ENCODE data around the gene TBL1X. TPM values are rescaled to one million over a fixed set of nuclear protein-coding genes. Genes with fewer than 3 reads are reported as not detected.
"Not testable (repeated sequence)": the region's sequence is repeated elsewhere in the genome, so short reads cannot be mapped to it uniquely, and the experiment has no call there.

The TBL1X gene
- total RNA-seq, 2 donors from 2014 or later: 25.5 to 49.3 TPM

DNA sequence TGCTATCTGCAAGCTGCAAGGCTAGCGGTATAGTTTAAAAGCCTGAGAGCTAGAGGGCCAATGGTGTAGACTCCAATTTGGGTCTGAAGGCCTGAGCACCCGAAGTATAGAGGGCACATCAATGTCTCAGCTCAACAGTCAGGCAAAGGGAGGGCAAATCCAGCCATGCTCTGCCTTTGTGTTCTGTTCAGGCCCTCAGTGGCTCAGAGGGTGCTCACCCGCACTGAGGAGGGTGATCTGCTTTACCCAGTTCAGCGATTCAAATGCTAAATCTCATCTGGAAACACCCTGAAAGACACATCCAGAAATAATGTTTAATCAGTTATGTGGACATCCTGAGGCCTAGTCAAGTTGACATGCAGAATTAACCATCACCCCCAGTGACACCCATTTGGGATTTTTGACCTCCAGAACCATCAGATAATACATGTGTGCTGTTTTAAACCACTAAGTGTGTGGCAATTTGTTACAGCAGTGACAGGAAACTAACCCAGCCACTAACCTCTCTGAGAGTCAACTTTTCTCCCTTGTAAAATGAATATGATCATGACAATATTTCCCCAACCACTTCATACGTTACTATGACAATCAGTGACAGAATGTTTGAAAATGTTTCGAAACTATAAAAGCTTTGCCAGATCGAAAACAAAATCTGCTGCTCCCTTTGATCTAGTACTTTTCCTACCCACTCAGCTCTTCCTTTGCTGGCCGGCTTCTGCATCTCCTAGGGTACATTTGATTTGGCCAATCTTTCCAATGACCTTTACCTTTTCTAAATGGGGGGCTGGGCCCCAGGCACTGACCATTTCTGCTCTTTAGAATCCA, 8.4 kb upstream of the TBL1X start:
- intact Hi-C loops (cut with DNase I): no loop called here
- DNase-seq (ENCODE audit: low spot score): no peak

- DNase-seq (ENCODE audit: low spot score); intact Hi-C loops (cut with DNase I): not testable (repeated sequence)
These were observed 6.8 kb upstream of the TBL1X start for GRCh38 chrX:9458034-9458433.

GRCh38 chrX:9458516-9459078, 6.3 kb upstream of the TBL1X start:
- intact Hi-C loops (cut with DNase I): no loop called here
- DNase-seq (ENCODE audit: low spot score): no peak

- intact Hi-C loops (cut with DNase I): no loop called here
- DNase-seq (ENCODE audit: low spot score): no peak
These were observed 5.6 kb upstream of the TBL1X start for GRCh38 chrX:9459186-9459748.

- intact Hi-C loops (cut with DNase I): no loop called here
- no peak for DNase-seq (ENCODE audit: low spot score)
These were observed 3.8 kb upstream of the TBL1X start for GRCh38 chrX:9461087-9461486.

- no peak for DNase-seq (ENCODE audit: low spot score)
- intact Hi-C loops (cut with DNase I): loop anchor here in 1 of 2 donors (2.0 kb wide), 1 partner anchor 120 kb away; no protein-coding TSS in a partner anchor
These were observed 2.4 kb upstream of the TBL1X start for GRCh38 chrX:9462456-9462855.

DNA sequence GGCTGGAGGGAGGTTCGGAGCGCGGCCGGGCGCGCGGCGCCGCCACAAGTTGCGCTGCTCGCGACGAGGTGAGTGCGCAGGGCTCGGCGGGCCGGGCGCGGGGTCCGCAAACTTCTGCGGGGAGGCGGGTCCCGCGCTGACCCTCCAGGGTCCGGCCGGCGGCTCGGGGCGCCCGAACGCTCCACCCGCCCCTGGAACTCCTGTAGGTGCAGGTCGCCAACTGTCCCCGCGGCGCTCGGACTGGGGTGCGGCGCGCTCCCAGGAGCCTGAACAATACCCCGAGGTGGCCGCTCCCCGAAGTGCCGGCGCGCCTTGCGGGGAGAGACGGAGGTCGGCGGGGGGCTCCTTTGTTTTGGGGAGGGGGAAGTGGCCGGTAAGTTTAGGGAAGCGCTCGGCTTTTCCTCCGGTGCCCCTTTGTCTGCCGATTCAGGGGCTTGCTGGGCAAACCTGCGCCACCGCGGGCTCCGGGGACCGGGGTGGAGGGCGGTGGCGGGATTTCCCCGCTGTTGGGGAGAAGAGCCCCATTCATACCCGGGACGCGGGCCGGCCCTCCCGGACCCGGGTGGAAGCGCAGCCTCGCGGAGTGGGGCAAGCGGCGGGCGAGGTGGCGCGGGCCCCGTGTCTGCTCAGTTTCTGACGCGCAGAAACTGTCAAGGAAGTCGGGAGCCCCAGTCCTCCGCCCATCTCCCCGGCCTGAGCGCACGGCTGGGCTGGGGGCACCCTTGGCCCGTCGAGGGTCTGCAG, 694 bp downstream of the TBL1X start:
- intact Hi-C loops (cut with DNase I): no loop called here
- DNase-seq (ENCODE audit: low spot score): peak; percentile 84

GRCh38 chrX:9466124-9466495, 1.3 kb downstream of the TBL1X start:
- intact Hi-C loops (cut with DNase I): no loop called here

GRCh38 chrX:9466736-9467135, 1.9 kb downstream of the TBL1X start:
- intact Hi-C loops (cut with DNase I): no loop called here

More at GRCh38 chrX:9466124-9466495, 1.3 kb downstream of the TBL1X start:
- peak; percentile 86 for DNase-seq (ENCODE audit: low spot score)

DNA sequence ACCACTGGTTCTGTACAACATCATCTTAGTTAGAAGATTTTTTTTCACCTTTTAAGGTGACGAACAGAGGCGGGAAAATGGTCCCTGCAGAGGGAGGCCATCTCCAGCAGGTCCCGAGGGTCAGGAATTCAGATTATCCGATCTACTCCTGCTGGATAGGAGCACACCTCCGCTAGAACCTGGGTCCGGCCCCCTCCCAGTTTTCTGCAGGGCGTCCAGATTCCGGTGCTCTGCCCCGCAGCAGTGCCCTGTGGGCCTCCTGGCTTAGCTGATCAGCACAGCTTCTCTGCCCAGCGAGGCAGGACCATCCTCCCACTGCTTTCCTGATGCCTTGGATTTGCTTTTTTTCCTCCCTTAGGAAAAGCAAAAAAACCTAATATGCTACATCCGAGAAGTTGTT, 2.3 kb downstream of the TBL1X start:
- DNase-seq (ENCODE audit: low spot score): no peak
- intact Hi-C loops (cut with DNase I): no loop called here

More at GRCh38 chrX:9466736-9467135, 1.9 kb downstream of the TBL1X start:
- no peak for DNase-seq (ENCODE audit: low spot score)

- no peak for DNase-seq (ENCODE audit: low spot score)
- intact Hi-C loops (cut with DNase I): no loop called here
These were observed 2.9 kb downstream of the TBL1X start for GRCh38 chrX:9467751-9468150.

DNA sequence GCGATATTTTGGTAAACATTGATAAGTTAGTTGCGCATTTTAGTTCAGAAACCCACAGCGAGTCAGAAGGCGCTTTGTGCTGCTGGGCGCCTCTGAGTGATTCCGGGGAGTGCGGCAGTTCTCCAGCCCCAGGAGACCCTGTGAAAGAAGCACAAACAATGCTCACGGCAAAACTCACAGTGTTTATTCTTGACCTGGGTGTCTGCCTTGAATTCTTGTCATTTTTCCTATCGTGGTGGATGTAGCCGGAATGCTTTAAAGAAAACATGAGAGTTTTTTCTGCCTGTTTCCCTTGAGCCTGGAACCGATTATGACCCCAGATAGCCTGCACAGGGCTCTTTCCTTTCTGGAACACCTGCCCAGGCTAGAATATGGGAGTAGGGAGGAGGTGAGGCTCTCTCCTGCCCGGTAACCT, 6.7 kb downstream of the TBL1X start:
- no peak for DNase-seq (ENCODE audit: low spot score)
- intact Hi-C loops (cut with DNase I): no loop called here

DNA sequence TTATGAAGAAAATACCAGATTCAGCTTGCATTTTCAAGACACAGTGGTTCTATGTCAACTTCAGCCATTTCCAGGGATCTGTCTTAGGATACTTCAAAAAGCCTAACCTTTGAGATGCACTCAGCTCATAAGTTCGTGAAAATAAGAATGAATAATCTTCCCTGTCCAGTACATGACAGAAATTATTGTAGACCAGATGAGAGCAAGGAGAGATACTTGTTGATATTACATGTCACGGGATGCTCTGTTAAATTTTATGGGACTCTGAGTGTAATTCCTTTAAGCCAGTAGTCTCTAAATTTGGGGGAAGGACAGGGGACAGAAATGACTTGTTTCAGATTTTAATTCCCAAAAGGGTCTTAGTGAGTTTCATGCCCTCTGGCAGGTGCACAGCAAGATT, 8.8 kb downstream of the TBL1X start:
- DNase-seq (ENCODE audit: low spot score): no peak
- intact Hi-C loops (cut with DNase I): no loop called here

- intact Hi-C loops (cut with DNase I); DNase-seq (ENCODE audit: low spot score): not testable (repeated sequence)
These were observed 10.6 kb downstream of the TBL1X start for GRCh38 chrX:9475417-9475816.

- intact Hi-C loops (cut with DNase I): no loop called here
- DNase-seq (ENCODE audit: low spot score): no peak
These were observed 11.1 kb downstream of the TBL1X start for GRCh38 chrX:9475984-9476383.

DNA sequence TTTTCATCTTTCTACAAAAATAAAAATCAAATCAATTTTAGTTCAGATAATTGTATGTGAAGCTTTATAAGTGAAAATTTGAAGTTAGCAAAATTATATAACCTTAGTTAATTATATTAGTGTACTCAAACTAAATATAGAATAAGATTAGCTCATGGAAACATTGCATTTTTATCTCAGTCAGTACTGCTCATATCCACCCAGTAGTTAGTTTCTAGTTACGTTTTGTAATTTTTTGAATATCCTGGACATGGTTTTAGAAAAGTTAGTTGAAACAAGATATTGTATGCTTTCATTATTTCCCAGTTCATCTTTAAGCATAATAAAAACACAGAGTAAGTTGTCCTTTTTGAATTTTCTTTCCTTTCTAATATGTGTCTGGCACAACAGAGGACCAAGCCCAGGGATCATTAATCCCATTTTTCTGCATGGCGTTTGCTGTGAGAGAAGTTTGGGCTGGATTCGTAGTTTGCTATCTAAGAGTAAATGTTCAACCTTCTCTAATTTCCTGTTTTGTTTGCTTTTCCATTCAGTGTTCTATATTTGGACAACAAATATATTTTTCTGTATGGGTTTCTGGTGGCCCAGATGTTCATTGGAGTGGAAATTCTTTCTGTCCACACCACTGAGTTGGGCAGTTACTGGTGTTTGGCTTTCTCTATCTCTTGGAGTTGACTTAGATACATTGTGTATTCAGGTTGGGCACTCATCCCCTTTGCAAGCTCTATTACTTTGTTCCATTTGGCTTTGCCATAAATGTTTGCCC, 12.1 kb downstream of the TBL1X start:
- intact Hi-C loops (cut with DNase I): no loop called here

DNA sequence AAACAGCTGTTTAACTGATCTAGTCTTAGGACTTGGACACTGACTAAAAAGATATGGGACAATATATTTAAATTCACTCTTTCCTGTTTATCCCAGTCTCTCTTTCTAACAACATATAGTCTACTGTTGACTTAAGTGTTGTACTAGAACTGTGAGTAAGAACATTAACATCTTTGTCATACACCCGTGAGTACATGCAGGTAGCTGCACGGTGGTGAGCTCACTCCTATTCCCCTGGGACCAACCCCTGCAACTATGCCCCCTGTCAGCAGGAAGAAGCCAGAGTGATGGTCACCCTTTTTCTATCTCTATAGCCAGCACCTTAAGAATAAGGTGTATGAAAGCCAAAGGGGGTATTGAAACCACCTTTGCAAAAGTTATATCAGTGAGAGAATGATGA, 17.6 kb downstream of the TBL1X start:
- intact Hi-C loops (cut with DNase I): no loop called here
- DNase-seq (ENCODE audit: low spot score): no peak

More for the DNA sequence above, 12.1 kb downstream of the TBL1X start:
- no peak for DNase-seq (ENCODE audit: low spot score)

- intact Hi-C loops (cut with DNase I): no loop called here
- no peak for DNase-seq (ENCODE audit: low spot score)
These were observed 18.0 kb downstream of the TBL1X start for GRCh38 chrX:9482837-9483236.

GRCh38 chrX:9483376-9483775, 18.5 kb downstream of the TBL1X start:
- intact Hi-C loops (cut with DNase I): no loop called here
- DNase-seq (ENCODE audit: low spot score): no peak

All from posterior vena cava (tissue), 2 donors.